Ecto neural progenitor cell (in vitro differentiated cells): ENCODE data around the gene KRTAP10-1.

Source experiments
- DNase-seq: peaks from one replicate; pipeline ENCODE4 v3.0.0-alpha.2; 2018; ENCODE audit warnings: low spot score

The KRTAP10-1 gene

GRCh38 chr21:44502171-44502958 lies 37.6 kb downstream of the KRTAP10-1 start:
- DNase-seq: no peak

- DNase-seq: no peak
These were observed 39.9 kb downstream of the KRTAP10-1 start for GRCh38 chr21:44500111-44500510.

- DNase-seq: no peak
These were observed 40.4 kb downstream of the KRTAP10-1 start for GRCh38 chr21:44499631-44500030.

GRCh38 chr21:44499211-44499560 lies 40.8 kb downstream of the KRTAP10-1 start:
- no peak for DNase-seq

- DNase-seq: no peak
These were observed 41.5 kb downstream of the KRTAP10-1 start for GRCh38 chr21:44498280-44499210.

GRCh38 chr21:44497703-44498126 lies 42.3 kb downstream of the KRTAP10-1 start:
- DNase-seq: no peak

GRCh38 chr21:44496564-44497550 lies 43.1 kb downstream of the KRTAP10-1 start:
- no peak for DNase-seq

- no peak for DNase-seq
These were observed 44.1 kb downstream of the KRTAP10-1 start for GRCh38 chr21:44495611-44496563.

- DNase-seq: no peak
These were observed 45.0 kb downstream of the KRTAP10-1 start for GRCh38 chr21:44494956-44495355.

- no peak for DNase-seq
These were observed 45.6 kb downstream of the KRTAP10-1 start for GRCh38 chr21:44494418-44494817.

GRCh38 chr21:44492567-44493385 lies 47.2 kb downstream of the KRTAP10-1 start:
- no peak for DNase-seq

GRCh38 chr21:44490816-44491215 lies 49.2 kb downstream of the KRTAP10-1 start:
- no peak for DNase-seq

GRCh38 chr21:44490405-44490804 lies 49.6 kb downstream of the KRTAP10-1 start:
- DNase-seq: no peak

GRCh38 chr21:44489962-44490361 lies 50.0 kb downstream of the KRTAP10-1 start:
- DNase-seq: no peak
